ENCODE data around the gene YPEL1. TPM values are rescaled to one million over a fixed set of nuclear protein-coding genes. Genes with fewer than 3 reads are reported as not detected.

The YPEL1 gene
- total RNA-seq, 4 donors from 2014 or later: 0.53 to 8.5 (median 3.0) TPM

GRCh38 chr22:21709688-21710087, 25.9 kb downstream of the YPEL1 start:
- H3K36me3 ChIP-seq: no peaks in the 10 kb centered on the region
- H3K4me3 ChIP-seq: no peak overlapping the region
- no peak for DNase-seq
- TF ChIP-seq POLR2A (IDR thresholded peaks at IDR 0.05) (no peak), CTCF (IDR thresholded peaks at IDR 0.05) (no peak)
- H3K27me3 ChIP-seq: no peaks in the 10 kb centered on the region
- H3K27ac ChIP-seq: no peak overlapping the region
- no peaks in the 10 kb centered on the region for H3K9me3 ChIP-seq
- WGBS, 2 donors: 64 to 76% methylated on average over 8 of the region's 8 CpGs
- peaks cover 0 to 23% (median 3%) of the 10 kb centered on the region in 3 donors for H3K4me1 ChIP-seq
- intact Hi-C loops (cut with DNase I): loop anchor here (5.0 kb wide), 2 partner anchors 228 to 243 kb away; partner anchors contain the start of gene PPM1F

GRCh38 chr22:21708960-21709359, 26.6 kb downstream of the YPEL1 start:
- intact Hi-C loops (cut with DNase I): no loop called here
- Histone ChIP-seq H3K9me3 (no peaks in the 10 kb centered on the region), H3K36me3 (no peaks in the 10 kb centered on the region), H3K4me3 (no peak overlapping the region), H3K4me1 (peaks cover 0 to 23% (median 3%) of the 10 kb centered on the region in 3 donors), H3K27ac (no peak overlapping the region), H3K27me3 (no peaks in the 10 kb centered on the region)
- TF ChIP-seq POLR2A (IDR thresholded peaks at IDR 0.05) (no peak), CTCF (IDR thresholded peaks at IDR 0.05) (no peak)
- no peak for DNase-seq
- 88 to 95% methylated on average over 3 to 5 of the region's 6 CpGs for WGBS, 2 donors

- Histone ChIP-seq H3K9me3 (no peaks in the 10 kb centered on the region), H3K27ac (no peak overlapping the region), H3K36me3 (peaks cover 0 to 8% (median 0%) of the 10 kb centered on the region in 3 donors), H3K27me3 (no peaks in the 10 kb centered on the region), H3K4me1 (peaks cover 0 to 15% (median 0%) of the 10 kb centered on the region in 3 donors), H3K4me3 (no peak overlapping the region)
- no peak for TF ChIP-seq CTCF (IDR thresholded peaks at IDR 0.05)
- no peak for TF ChIP-seq POLR2A (IDR thresholded peaks at IDR 0.05)
- DNase-seq: no peak
- 63 to 66% methylated on average over 2 to 3 of the region's 3 CpGs for WGBS, 2 donors
- intact Hi-C loops (cut with DNase I): no loop called here
Observed at GRCh38 chr22:21707677-21708076, 27.9 kb downstream of the YPEL1 start.

- H3K36me3 ChIP-seq: peaks cover 0 to 28% (median 0%) of the 10 kb centered on the region in 3 donors
- no peak overlapping the region for H3K4me3 ChIP-seq
- no peak overlapping the region for H3K27ac ChIP-seq
- intact Hi-C loops (cut with DNase I): no loop called here
- H3K4me1 ChIP-seq: peaks cover 0 to 14% (median 2%) of the 10 kb centered on the region in 3 donors
- TF ChIP-seq CTCF (IDR thresholded peaks at IDR 0.05): no peak
- no peak for TF ChIP-seq POLR2A (IDR thresholded peaks at IDR 0.05)
- H3K9me3 ChIP-seq: no peaks in the 10 kb centered on the region
- 82 to 90% methylated on average over 7 to 20 of the region's 31 CpGs for WGBS, 2 donors
- no peak for DNase-seq
- no peaks in the 10 kb centered on the region for H3K27me3 ChIP-seq
Observed at GRCh38 chr22:21703684-21704316, 31.8 kb downstream of the YPEL1 start.

GRCh38 chr22:21702700-21703683, 32.6 kb downstream of the YPEL1 start:
- no peak for DNase-seq
- Histone ChIP-seq H3K36me3 (peaks cover 0 to 36% (median 0%) of the 10 kb centered on the region in 3 donors), H3K4me1 (peaks cover 0 to 14% (median 4%) of the 10 kb centered on the region in 3 donors), H3K27ac (no peak overlapping the region), H3K4me3 (no peak overlapping the region), H3K27me3 (no peaks in the 10 kb centered on the region), H3K9me3 (no peaks in the 10 kb centered on the region)
- intact Hi-C loops (cut with DNase I): no loop called here
- WGBS, 2 donors: 82 to 83% methylated on average over 11 to 16 of the region's 30 CpGs
- TF ChIP-seq POLR2A (IDR thresholded peaks at IDR 0.05) (no peak), CTCF (IDR thresholded peaks at IDR 0.05) (no peak)

All from esophagus squamous epithelium (tissue), 5 donors.